NCI-H345 (cell line): ENCODE data around the gene TUSC2.
A peak's percentile ranks its signal among the peaks of the same experiment; 100 is the strongest.

Source experiments
- DNase-seq: peaks from one replicate; lab custom pipeline; 2025; lab: John Stamatoyannopoulos, UW

TUSC2 gene

GRCh38 chr3:50327943-50328691 lies at the start of gene TUSC2:
Gene TUSC2, minus strand, starts transcription at chr3:50328223. Its CDS starts 124 bp downstream, at chr3:50328099.
- peak; percentile 92 for DNase-seq

GRCh38 chr3:50375258-50375931 lies 47.4 kb upstream of the TUSC2 start:
- no peak for DNase-seq

GRCh38 chr3:50374363-50375257 lies 46.6 kb upstream of the TUSC2 start:
- no peak for DNase-seq

- DNase-seq = no peak
Observed at GRCh38 chr3:50373146-50374051, 45.4 kb upstream of the TUSC2 start.

GRCh38 chr3:50372349-50372748 lies 44.3 kb upstream of the TUSC2 start:
- no peak for DNase-seq

GRCh38 chr3:50371133-50371685 lies 43.2 kb upstream of the TUSC2 start:
- DNase-seq = no peak

GRCh38 chr3:50370594-50370993 lies 42.6 kb upstream of the TUSC2 start:
- no peak for DNase-seq

GRCh38 chr3:50369012-50369670 lies 41.1 kb upstream of the TUSC2 start:
- no peak for DNase-seq

GRCh38 chr3:50365842-50366220 lies 37.8 kb upstream of the TUSC2 start:
- no peak for DNase-seq

GRCh38 chr3:50365080-50365841 lies 37.2 kb upstream of the TUSC2 start:
- peak; percentile 85 for DNase-seq

- DNase-seq = no peak
Observed at GRCh38 chr3:50364573-50365079, 36.6 kb upstream of the TUSC2 start.

GRCh38 chr3:50359760-50360110 lies 31.7 kb upstream of the TUSC2 start:
- DNase-seq = no peak

GRCh38 chr3:50358911-50359759 lies 31.1 kb upstream of the TUSC2 start, which contains the start of gene TMEM115:
Gene TMEM115, minus strand, starts transcription at chr3:50359521. Its CDS starts 458 bp downstream, at chr3:50359063.
- peak; percentile 95 for DNase-seq

- DNase-seq = no peak
Observed at GRCh38 chr3:50358355-50358910, 30.4 kb upstream of the TUSC2 start.

GRCh38 chr3:50357481-50357880 lies 29.5 kb upstream of the TUSC2 start:
- DNase-seq = no peak

GRCh38 chr3:50356553-50356952 lies 28.5 kb upstream of the TUSC2 start:
- DNase-seq = no peak

- DNase-seq = no peak
Observed at GRCh38 chr3:50355829-50356552, 28.0 kb upstream of the TUSC2 start.

GRCh38 chr3:50354850-50355249 lies 26.8 kb upstream of the TUSC2 start:
- DNase-seq = no peak
